Measurements from ENCODE around the gene TAOK3.

DNA sequence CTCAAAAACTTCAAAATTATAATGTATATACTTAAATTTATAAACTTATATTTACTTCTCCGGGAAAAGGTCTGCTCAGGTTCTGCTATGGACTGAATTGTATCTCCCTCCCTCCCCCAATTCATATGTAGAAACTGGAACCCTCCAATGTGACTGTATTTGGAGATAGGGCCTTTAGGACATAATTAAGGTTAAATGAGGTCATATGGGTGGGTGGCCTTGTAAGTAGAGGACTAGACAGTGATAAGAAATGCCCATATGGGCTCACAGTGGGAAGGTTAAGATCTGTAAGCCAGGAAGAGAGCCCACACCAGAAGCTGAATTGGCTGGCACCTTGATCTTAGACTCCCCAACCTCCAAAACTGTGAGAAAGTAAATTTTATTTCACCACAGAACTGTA is 84.5 kb downstream of the TAOK3 start:
- TF ChIP-seq, protein P1, sequence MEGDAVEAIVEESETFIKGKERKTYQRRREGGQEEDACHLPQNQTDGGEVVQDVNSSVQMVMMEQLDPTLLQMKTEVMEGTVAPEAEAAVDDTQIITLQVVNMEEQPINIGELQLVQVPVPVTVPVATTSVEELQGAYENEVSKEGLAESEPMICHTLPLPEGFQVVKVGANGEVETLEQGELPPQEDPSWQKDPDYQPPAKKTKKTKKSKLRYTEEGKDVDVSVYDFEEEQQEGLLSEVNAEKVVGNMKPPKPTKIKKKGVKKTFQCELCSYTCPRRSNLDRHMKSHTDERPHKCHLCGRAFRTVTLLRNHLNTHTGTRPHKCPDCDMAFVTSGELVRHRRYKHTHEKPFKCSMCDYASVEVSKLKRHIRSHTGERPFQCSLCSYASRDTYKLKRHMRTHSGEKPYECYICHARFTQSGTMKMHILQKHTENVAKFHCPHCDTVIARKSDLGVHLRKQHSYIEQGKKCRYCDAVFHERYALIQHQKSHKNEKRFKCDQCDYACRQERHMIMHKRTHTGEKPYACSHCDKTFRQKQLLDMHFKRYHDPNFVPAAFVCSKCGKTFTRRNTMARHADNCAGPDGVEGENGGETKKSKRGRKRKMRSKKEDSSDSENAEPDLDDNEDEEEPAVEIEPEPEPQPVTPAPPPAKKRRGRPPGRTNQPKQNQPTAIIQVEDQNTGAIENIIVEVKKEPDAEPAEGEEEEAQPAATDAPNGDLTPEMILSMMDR (IDR thresholded peaks at IDR 0.05; ENCODE audit: low read depth, low read length), result no peak
- TF ChIP-seq EZH2phosphoT487 (IDR thresholded peaks at IDR 0.05; ENCODE audit: low read depth), result no peak
